Measurements from ENCODE around the gene MAGED2. TPM values are rescaled to one million over a fixed set of nuclear protein-coding genes. Genes with fewer than 3 reads are reported as not detected.

MAGED2 gene
- total and polyA plus RNA-seq, 2 donors (not counting 3 experiments of a cell fraction or from before 2014, with no cell fraction given): 241 to 309 TPM

DNA sequence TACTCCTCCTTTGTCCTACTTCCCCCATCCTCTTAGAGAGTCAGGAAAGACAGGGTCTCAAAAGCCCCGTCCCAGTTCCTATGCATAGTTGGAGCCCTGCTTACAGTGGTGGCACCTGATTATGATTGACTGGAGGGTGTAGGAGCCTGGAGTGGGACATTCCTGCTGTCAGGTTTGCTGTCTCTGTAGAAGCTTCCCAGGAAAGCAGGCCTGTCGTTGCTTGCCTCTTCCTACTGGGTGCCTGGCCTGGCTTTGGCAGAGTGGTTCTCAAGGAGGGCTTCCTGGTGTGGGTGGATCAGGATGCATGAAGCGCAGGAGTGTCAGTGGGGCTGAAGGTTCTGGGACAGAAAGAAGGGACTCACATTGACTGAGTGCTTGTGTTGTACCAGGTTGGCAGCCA lies 4.8 kb downstream of the MAGED2 start:
- H3K4me2 ChIP-seq (ENCODE audit: insufficient read depth, low read length): no peak overlapping the region
- BruUV-seq (replicated peaks): no TSS peak
- CTCF ChIA-PET: no interaction called here
- no peaks in the 10 kb centered on the region for H3K9me1 ChIP-seq (replicated peaks; ENCODE audit: control insufficient read depth, extremely low read depth, insufficient read depth, low read length)
- FAIRE-seq (no peak), DNase-seq (ENCODE audit: low read depth, low spot score) (no peak)
- H3K9me3 ChIP-seq (replicated peaks; ENCODE audit: control insufficient read depth, insufficient read depth, low read length): no peaks in the 10 kb centered on the region
- intact Hi-C loops (cut with micrococcal nuclease) (no loop called here), dilution Hi-C loops (cut with MboI; ENCODE audit: extremely low pct_ligation_motif_present, low sequenced_read_pairs) (no loop called here)
- TF ChIP-seq, protein P1, sequence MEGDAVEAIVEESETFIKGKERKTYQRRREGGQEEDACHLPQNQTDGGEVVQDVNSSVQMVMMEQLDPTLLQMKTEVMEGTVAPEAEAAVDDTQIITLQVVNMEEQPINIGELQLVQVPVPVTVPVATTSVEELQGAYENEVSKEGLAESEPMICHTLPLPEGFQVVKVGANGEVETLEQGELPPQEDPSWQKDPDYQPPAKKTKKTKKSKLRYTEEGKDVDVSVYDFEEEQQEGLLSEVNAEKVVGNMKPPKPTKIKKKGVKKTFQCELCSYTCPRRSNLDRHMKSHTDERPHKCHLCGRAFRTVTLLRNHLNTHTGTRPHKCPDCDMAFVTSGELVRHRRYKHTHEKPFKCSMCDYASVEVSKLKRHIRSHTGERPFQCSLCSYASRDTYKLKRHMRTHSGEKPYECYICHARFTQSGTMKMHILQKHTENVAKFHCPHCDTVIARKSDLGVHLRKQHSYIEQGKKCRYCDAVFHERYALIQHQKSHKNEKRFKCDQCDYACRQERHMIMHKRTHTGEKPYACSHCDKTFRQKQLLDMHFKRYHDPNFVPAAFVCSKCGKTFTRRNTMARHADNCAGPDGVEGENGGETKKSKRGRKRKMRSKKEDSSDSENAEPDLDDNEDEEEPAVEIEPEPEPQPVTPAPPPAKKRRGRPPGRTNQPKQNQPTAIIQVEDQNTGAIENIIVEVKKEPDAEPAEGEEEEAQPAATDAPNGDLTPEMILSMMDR (IDR thresholded peaks at IDR 0.05; ENCODE audit: extremely low read depth in 1 of 2, insufficient read depth in 1 of 2, low read depth in 1 of 2, low read length in 2 of 2): no peak
- TF ChIP-seq JUN (IDR thresholded peaks at IDR 0.05; ENCODE audit: borderline replicate concordance, insufficient read depth, insufficient read length, low read depth) (no peak), POLR2A (IDR thresholded peaks at IDR 0.05; ENCODE audit: low read depth, low read length) (no peak), FOS (IDR thresholded peaks at IDR 0.05; ENCODE audit: borderline replicate concordance, insufficient read depth, low read length) (no peak), MYC (IDR thresholded peaks at IDR 0.05; ENCODE audit: low read depth, low read length) (no peak), POLR2AphosphoS5 (IDR thresholded peaks at IDR 0.05; ENCODE audit: insufficient read depth, low read depth, low read length) (no peak), EZH2 (IDR thresholded peaks at IDR 0.05; ENCODE audit: borderline replicate concordance, low read depth, low read length, severe bottlenecking) (no peak), GATA2 (IDR thresholded peaks at IDR 0.05; ENCODE audit: insufficient read depth, insufficient read length, low read depth, low read length) (no peak)
- TF ChIP-seq, protein P2, sequence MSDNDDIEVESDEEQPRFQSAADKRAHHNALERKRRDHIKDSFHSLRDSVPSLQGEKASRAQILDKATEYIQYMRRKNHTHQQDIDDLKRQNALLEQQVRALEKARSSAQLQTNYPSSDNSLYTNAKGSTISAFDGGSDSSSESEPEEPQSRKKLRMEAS (IDR thresholded peaks at IDR 0.05; ENCODE audit: insufficient read depth, insufficient read length): no peak
- no peak overlapping the region for H3K4me3 ChIP-seq (replicated peaks in 1 of 3; ENCODE audit: insufficient read depth in 1 of 3, low read depth in 1 of 3, low read length in 3 of 3)
- no peaks in the 10 kb centered on the region for H4K20me1 ChIP-seq (replicated peaks; ENCODE audit: control insufficient read depth, extremely low read depth, insufficient read depth, low read length)
- no peak overlapping the region for H2AFZ ChIP-seq (ENCODE audit: low read depth, low read length)
- H3K79me2 ChIP-seq (ENCODE audit: control insufficient read depth, insufficient read depth, low read length): peaks cover 18% of the 10 kb centered on the region
- peaks cover 5 to 47% of the 10 kb centered on the region in 2 experiments for H3K36me3 ChIP-seq (ENCODE audit: control insufficient read depth in 2 of 2, extremely low read depth in 1 of 2, insufficient read depth in 2 of 2, low read length in 2 of 2)
- no peak overlapping the region for H3K27ac ChIP-seq (ENCODE audit: insufficient read depth, low read depth, low read length)
- H3K9ac ChIP-seq (replicated peaks; ENCODE audit: extremely low read depth, insufficient read depth, low read length): no peak overlapping the region
- H3K4me1 ChIP-seq (ENCODE audit: control insufficient read depth, extremely low read depth, insufficient read depth, low read length): peaks cover 5% of the 10 kb centered on the region
- H3K27me3 ChIP-seq (ENCODE audit: control insufficient read depth in 2 of 2, insufficient read depth in 2 of 2, low read length in 2 of 2): no peaks in the 10 kb centered on the region
- POLR2A ChIA-PET: no interaction called here
